A673 (cell line): ENCODE measurements around the gene SHISA8. TPM values are rescaled to one million over a fixed set of nuclear protein-coding genes. Genes with fewer than 3 reads are reported as not detected.

ENCODE experiments used
- Bru-seq: library from RNA; stranded (reverse); fragments of 400-500 nt; gene quantifications from one replicate; lab custom pipeline; 2021; lab: Mats Ljungman, UMichigan
- BruChase-seq, 2 experiments: library from RNA; stranded (reverse); fragments of 400-500 nt; gene quantifications; one replicate each; lab custom pipeline; 2021; lab: Mats Ljungman, UMichigan
- BruUV-seq: library from RNA; stranded (reverse); fragments of 400-500 nt; replicated peaks from 2 replicates; lab custom pipeline; 2021; lab: Mats Ljungman, UMichigan
- CTCF ChIA-PET: fragments of 300-600 bp; sonication (Branson Sonifier 250); formaldehyde crosslinking; loops from one replicate; lab custom pipeline; 2022; ENCODE audit warnings: antibody characterized with exemption; lab: Charles Lee
- POLR2A ChIA-PET: fragments of 300-600 bp; sonication (Branson Sonifier 250); formaldehyde crosslinking; loops from one replicate; lab custom pipeline; 2022; ENCODE audit warnings: antibody characterized with exemption; ENCODE audit not compliant: low non-redundant PET; lab: Charles Lee
- DNase-seq: peaks from one replicate; pipeline ENCODE4 v3.0.0-alpha.2; 2015; ENCODE audit warnings: low spot score
- H3K27ac ChIP-seq: fragments of 200-600 bp; sonication (generic); 2 replicates; pipeline ENCODE4 v1.5.1; 2016; ENCODE audit warnings: mixed run types, low read depth, mild to moderate bottlenecking, mixed read lengths, antibody characterized with exemption, low read length; ENCODE audit not compliant: poor library complexity, severe bottlenecking
- H3K27me3 ChIP-seq: fragments of 200-600 bp; sonication (generic); replicated peaks from 2 replicates; pipeline ENCODE4 v1.6.1; 2017; ENCODE audit warnings: mixed run types, low read depth, mild to moderate bottlenecking, mixed read lengths, antibody characterized with exemption, low read length; ENCODE audit not compliant: insufficient read depth, poor library complexity
- H3K36me3 ChIP-seq: fragments of 200-600 bp; sonication (generic); 2 replicates; pipeline ENCODE4 v1.6.1; 2016; ENCODE audit warnings: mixed run types, mild to moderate bottlenecking, mixed read lengths, antibody characterized with exemption, low read length; ENCODE audit not compliant: insufficient read depth, poor library complexity, severe bottlenecking
- H3K4me1 ChIP-seq: fragments of 200-600 bp; sonication (generic); 2 replicates; pipeline ENCODE4 v1.6.1; 2017; ENCODE audit warnings: mixed run types, mild to moderate bottlenecking, mixed read lengths, antibody characterized with exemption, low read length; ENCODE audit not compliant: insufficient read depth, poor library complexity, severe bottlenecking
- H3K4me3 ChIP-seq: fragments of 200-600 bp; sonication (generic); 2 replicates; pipeline ENCODE4 v1.5.1; 2016; ENCODE audit warnings: low read depth, mixed run types, mild to moderate bottlenecking, mixed read lengths, low read length; ENCODE audit not compliant: poor library complexity, severe bottlenecking
- H3K9me3 ChIP-seq: fragments of 200-600 bp; sonication (generic); 2 replicates; pipeline ENCODE4 v1.6.1; 2016; ENCODE audit warnings: mixed run types, low read depth, mild to moderate bottlenecking, mixed read lengths, antibody characterized with exemption, low read length; ENCODE audit not compliant: poor library complexity, severe bottlenecking
- EZH2 ChIP-seq: fragments of 200-600 bp; sonication (generic); IDR thresholded peaks from 2 replicates; pipeline ENCODE4 v1.6.1; 2017; ENCODE audit warnings: borderline replicate concordance, low read depth, mild to moderate bottlenecking, mixed read lengths, antibody characterized with exemption, low read length; ENCODE audit not compliant: poor library complexity, severe bottlenecking
- intact Hi-C: fragments of 100-400 bp; cut with micrococcal nuclease; formaldehyde crosslinking; loops from one replicate; pipeline ENCODE4 v1.10.0; 2022; ENCODE audit not compliant: unreplicated experiment
- long read RNA-seq: library from polyadenylated mRNA; stranded (forward); transcript quantifications from one replicate; pipeline ENCODE4 v2.0.0, GENCODE V29; 2022
- total RNA-seq: library from RNA; stranded (reverse); gene quantifications from 2 replicates; pipeline ENCODE4 v1.2.3, GENCODE V29; 2021
- TF ChIP-seq, protein P1 (sequence below): fragments of 300-800, 200-600 bp; sonication (generic); conservative IDR thresholded peaks from 2 replicates; pipeline ENCODE4 v1.5.1; 2017; ENCODE audit warnings: low read depth, mild to moderate bottlenecking, antibody characterized with exemption, low read length, moderate library complexity, mixed read lengths

SHISA8 gene
- total RNA-seq: 1.4 and 1.8 TPM in 2 replicates
- percentile 25 among the genes with signal in this experiment for Bru-seq, nascent RNA
- percentile 20 among the genes with signal in this experiment for BruChase-seq, experiment 1, labeled RNA remaining after a 2-hour chase
- percentile 30 among the genes with signal in this experiment for BruChase-seq, experiment 2, labeled RNA remaining after a 6-hour chase
- long read RNA-seq, partial matches to known transcripts: 3 of 7 reads
- long read RNA-seq, other reads (novel, unspliced or antisense): 4 of 7 reads

DNA sequence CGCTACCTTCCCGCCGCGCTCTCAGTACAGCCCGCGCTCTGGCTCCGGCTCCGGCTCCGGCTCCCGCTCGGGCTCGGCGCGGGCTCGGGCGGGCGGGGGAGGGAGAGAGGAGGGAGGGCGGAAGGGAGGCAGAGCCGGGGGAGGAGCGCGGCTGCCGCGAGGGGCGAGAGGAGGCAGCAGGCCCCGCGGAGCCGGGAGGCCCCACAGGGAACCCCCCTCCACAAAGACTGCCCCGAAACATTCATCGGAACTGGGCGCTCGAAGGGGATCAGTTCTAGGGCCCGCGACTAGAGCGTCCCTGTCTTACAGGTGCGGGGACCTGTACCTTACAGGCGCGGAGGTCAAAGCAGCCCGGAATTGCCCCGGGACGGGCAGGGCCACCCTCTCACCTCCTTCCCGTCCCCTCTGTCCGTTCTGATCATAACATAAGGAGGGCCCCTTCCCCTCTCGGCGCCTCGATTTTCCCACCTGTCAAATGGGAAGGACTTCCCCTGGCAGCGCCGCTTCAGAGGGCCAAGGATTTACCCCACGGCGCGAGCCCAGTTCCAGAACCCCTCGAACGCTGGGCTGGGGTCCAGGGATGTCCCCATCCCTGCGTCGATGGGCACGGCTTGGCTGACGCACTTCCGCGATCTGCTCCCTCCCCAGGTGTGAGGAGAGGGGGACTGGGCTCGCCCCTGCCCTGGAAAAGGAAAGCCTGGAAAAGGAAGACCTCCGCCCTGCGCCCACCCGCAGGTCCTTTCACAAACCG, at the start of gene SHISA8:
Gene SHISA8, minus strand, starts transcription at position 40 of the 751 bp plus-strand sequence. CDS start 407 bp downstream, outside the sequence.
- no TSS peak for BruUV-seq
- DNase-seq: peak; percentile 73

DNA sequence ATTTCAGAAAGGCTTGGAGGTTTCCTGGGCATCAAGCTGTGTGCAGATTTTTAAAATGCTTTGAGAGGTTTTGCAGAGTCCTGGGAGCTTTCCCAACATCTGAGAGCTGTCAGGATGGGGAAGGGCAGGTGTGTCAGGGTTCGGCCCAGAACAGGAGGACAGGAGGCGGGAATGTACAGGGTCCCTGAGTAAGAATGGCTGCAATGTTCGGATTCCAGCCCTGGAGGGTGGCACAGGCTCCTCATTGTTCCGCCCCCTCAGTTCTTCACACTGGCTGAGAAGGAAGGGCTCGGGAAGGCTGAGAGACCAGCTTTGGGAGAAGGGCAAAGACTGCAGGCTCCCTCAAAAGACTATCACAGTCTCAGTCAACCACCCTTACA, 49.2 kb upstream of the SHISA8 start:
- H3K4me1 ChIP-seq: peaks cover 19% of the 10 kb centered on the region
- H3K9me3 ChIP-seq: no peaks in the 10 kb centered on the region
- H3K4me3 ChIP-seq: no peak overlapping the region
- ChIA-PET POLR2A (no interaction called here), CTCF (interaction anchor here (0.5 kb wide), 1 partner anchor 21 kb away, joined by 3 read pairs; no protein-coding TSS in a partner anchor)
- no peak for DNase-seq
- BruUV-seq: no TSS peak
- H3K27me3 ChIP-seq: no peaks in the 10 kb centered on the region
- no peaks in the 10 kb centered on the region for H3K36me3 ChIP-seq
- no peak overlapping the region for H3K27ac ChIP-seq
- TF ChIP-seq, protein P1, sequence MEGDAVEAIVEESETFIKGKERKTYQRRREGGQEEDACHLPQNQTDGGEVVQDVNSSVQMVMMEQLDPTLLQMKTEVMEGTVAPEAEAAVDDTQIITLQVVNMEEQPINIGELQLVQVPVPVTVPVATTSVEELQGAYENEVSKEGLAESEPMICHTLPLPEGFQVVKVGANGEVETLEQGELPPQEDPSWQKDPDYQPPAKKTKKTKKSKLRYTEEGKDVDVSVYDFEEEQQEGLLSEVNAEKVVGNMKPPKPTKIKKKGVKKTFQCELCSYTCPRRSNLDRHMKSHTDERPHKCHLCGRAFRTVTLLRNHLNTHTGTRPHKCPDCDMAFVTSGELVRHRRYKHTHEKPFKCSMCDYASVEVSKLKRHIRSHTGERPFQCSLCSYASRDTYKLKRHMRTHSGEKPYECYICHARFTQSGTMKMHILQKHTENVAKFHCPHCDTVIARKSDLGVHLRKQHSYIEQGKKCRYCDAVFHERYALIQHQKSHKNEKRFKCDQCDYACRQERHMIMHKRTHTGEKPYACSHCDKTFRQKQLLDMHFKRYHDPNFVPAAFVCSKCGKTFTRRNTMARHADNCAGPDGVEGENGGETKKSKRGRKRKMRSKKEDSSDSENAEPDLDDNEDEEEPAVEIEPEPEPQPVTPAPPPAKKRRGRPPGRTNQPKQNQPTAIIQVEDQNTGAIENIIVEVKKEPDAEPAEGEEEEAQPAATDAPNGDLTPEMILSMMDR: no peak
- TF ChIP-seq EZH2: no peak
- intact Hi-C loops: no loop called here

More for the DNA sequence above, at the start of gene SHISA8:
- ChIA-PET POLR2A (interaction anchor here (0.6 kb wide), 1 partner anchor 11 kb away, joined by 9 read pairs; no protein-coding TSS in a partner anchor), CTCF (interaction anchor here (0.7 kb wide), 1 partner anchor 529 kb away, joined by 6 read pairs; no protein-coding TSS in a partner anchor)
- H3K36me3 ChIP-seq: no peaks in the 10 kb centered on the region
- no peak within 1 kb of the TSS for H3K27ac ChIP-seq
- intact Hi-C loops: no loop called here
- no peaks in the 10 kb centered on the region for H3K9me3 ChIP-seq
- H3K4me3 ChIP-seq: peak within 1 kb of the TSS; percentile 52
- H3K4me1 ChIP-seq: peaks cover 42% of the 10 kb centered on the region
- peaks cover 42% of the 10 kb centered on the region for H3K27me3 ChIP-seq
- no peak for TF ChIP-seq EZH2
- TF ChIP-seq, protein P1: no peak

DNA sequence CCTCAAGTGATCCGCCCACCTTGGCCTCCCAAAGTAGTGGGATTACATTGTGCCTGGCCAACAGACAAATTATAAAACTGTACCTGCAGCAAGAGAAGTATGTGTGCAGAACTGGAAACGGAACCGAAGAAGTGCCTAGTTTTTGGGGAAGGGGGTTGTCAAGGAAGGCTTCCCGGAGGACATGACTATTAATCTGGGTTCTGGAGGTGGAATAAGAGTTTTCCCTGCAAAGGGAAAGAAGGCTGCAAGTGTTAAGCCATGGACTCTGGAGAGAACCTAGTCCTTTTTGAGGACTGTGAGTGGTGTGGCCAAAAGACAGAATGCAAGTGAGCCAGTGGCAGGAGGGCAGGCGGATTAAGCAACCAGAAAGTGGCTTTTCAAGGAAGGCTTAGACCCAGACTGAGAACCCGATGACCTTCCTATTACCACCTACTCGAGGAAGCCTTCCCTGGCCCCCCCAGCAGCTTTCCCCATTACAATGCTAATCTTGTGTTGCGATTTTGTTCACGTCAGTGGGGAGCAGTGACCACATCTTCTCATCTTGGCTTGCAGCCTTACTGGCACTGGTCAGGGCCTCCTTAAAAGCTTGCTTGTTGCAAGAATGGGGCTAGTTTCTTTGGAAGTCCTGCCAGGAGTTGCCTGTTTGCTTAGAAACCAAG, 48.7 kb upstream of the SHISA8 start:
- no peaks in the 10 kb centered on the region for H3K36me3 ChIP-seq
- no peak for DNase-seq
- TF ChIP-seq EZH2: no peak
- TF ChIP-seq, protein P1: no peak
- intact Hi-C loops: no loop called here
- H3K27me3 ChIP-seq: no peaks in the 10 kb centered on the region
- POLR2A ChIA-PET: no interaction called here
- H3K9me3 ChIP-seq: no peaks in the 10 kb centered on the region
- H3K4me3 ChIP-seq: no peak overlapping the region
- H3K27ac ChIP-seq: no peak overlapping the region
- CTCF ChIA-PET: no interaction called here
- BruUV-seq: no TSS peak
- H3K4me1 ChIP-seq: peaks cover 14% of the 10 kb centered on the region
